Duodenal mucosa (tissue), 2 donors: ENCODE results near the gene CCDC51.

Source experiments
- H3K27ac ChIP-seq: one replicate; pipeline ENCODE4 v1.7.0; 2013; ENCODE audit warnings: low read depth, low read length
- H3K27me3 ChIP-seq, 2 donors: one replicate each; pipeline ENCODE4 v1.7.0; 2013; ENCODE audit warnings: low read length in 2 of 2, control low read depth in 1 of 2; ENCODE audit not compliant: insufficient read depth in 2 of 2, control insufficient read depth in 1 of 2
- H3K36me3 ChIP-seq, 2 donors: one replicate each; pipeline ENCODE4 v1.7.0; 2013; ENCODE audit warnings: low read length in 2 of 2, control low read depth in 1 of 2; ENCODE audit not compliant: insufficient read depth in 2 of 2, control insufficient read depth in 1 of 2
- H3K4me1 ChIP-seq, 2 donors: one replicate each; pipeline ENCODE4 v1.7.0; 2013; ENCODE audit warnings: low read length in 2 of 2, control low read depth in 1 of 2; ENCODE audit not compliant: insufficient read depth in 2 of 2, control insufficient read depth in 1 of 2
- H3K4me3 ChIP-seq, 2 donors: one replicate each; pipeline ENCODE4 v1.7.0; 2013; ENCODE audit warnings: low read length in 2 of 2, low read depth in 1 of 2
- H3K9ac ChIP-seq, 2 donors: one replicate each; pipeline ENCODE4 v1.7.0; 2013; ENCODE audit warnings: low read length in 2 of 2, low read depth in 1 of 2
- H3K9me3 ChIP-seq, 2 donors: one replicate each; pipeline ENCODE4 v1.7.0; 2013; ENCODE audit warnings: low read length in 2 of 2, control low read depth in 1 of 2; ENCODE audit not compliant: control insufficient read depth in 1 of 2

CCDC51 gene

DNA sequence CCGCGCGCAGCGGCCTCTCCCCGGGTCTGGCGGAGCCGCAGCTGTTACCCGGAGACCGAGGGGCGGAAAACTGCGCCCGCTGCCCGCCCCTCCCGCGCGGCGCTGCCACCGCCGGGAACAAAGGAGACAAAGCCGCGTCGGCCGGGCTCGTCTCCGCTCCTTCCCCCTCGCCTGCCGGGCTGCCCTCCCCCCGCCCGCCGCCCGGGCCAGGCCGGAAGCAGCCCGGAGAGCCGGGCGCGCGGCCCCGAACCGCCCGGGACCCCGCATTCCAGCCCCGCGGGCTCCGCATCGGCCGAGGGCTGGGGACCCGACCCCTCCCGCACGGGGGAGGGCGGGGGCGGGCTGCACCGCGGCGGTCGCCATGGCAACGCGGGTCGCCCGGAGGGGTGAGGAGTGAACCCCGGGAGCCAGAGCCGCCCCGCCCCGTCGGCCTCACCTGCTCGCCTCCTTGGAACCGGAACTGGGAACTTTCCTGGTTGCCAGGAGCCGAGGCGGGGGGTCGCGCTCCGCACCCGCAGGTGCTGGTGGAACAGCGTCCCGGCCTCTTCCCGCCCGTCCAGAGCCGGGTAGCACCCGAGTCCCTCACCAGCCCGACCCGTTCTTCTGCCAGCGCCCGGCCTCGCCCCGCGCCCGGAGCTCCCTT, 10.5 kb downstream of the CCDC51 start:
- H3K27me3 ChIP-seq = no peaks in the 10 kb centered on the region
- H3K9me3 ChIP-seq = no peaks in the 10 kb centered on the region
- H3K36me3 ChIP-seq = peaks cover 6 to 7% of the 10 kb centered on the region in 2 donors
- peak overlapping the region; percentile 85 for H3K27ac ChIP-seq
- peaks cover 57 to 66% of the 10 kb centered on the region in 2 donors for H3K4me1 ChIP-seq
- H3K9ac ChIP-seq = peak overlapping the region; percentile 65 to 73
- peak overlapping the region; percentile 65 to 72 for H3K4me3 ChIP-seq

DNA sequence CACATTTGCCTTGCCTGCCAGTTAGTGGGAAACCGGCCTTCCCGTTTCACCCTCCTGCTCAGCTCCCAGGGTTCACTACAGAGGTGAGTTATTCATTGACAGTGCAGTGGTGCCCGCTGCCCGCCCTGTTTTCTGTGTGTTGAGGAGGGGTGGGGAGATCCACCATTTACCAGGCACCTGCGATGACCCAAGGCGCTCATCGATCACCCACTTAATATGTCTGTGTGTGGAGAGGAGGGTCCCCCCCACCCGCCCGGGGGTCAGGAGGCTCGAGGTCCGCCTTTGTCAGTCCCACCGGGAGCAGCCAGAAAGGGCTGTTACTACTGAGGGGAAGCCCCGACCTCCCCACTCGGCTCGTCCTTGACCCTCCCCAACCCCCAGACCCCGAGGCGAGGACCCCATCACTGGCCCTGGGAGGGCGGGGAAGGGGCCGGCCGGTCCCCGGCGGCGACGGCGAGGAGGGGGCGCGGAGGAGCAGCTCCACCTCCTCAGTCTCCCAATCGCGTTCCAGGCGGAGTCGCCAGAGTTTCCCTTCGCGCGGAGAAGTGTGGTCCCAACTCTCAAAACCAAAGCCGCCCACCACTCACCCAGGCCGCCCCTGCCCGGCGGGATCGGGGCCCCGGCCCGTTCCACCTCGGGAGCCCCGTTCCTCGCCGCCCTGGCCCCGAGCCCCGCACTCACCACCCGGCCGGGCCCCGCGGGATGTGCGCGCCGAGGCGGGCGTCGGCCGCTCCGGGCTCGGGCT, 11.2 kb downstream of the CCDC51 start:
- Histone ChIP-seq H3K9ac (peak overlapping the region; percentile 75 to 76), H3K4me3 (peak overlapping the region; percentile 65 to 72), H3K36me3 (peaks cover 6 to 7% of the 10 kb centered on the region in 2 donors), H3K9me3 (no peaks in the 10 kb centered on the region), H3K4me1 (peaks cover 50 to 59% of the 10 kb centered on the region in 2 donors), H3K27ac (peak overlapping the region; percentile 85), H3K27me3 (no peaks in the 10 kb centered on the region)

DNA sequence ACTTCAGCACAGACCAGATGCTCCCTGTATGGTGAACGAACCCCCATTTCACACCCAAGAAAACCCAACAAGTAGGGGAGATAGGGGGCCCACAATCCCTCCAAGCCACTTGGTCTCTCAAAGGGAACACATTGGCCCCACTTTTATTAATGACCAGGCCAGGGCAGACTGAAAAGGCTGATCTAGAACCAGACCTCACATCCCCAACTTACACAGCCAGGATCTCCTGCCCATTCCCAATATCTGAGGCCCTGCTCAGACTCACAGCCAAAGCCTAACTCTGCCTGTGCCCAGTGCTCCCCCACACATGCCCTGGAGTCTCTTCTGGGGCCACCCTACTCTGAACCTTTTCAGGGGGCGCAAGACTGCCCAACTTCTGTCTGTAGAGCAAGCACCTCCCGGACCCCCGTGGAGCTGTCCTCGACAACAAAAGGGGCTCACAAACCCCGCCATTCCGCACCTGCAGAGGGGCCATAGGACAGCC, 11.8 kb downstream of the CCDC51 start:
- Histone ChIP-seq H3K9me3 (no peaks in the 10 kb centered on the region), H3K27ac (peak overlapping the region; percentile 6), H3K36me3 (peaks cover 6 to 7% of the 10 kb centered on the region in 2 donors), H3K27me3 (no peaks in the 10 kb centered on the region), H3K4me1 (peaks cover 44 to 53% of the 10 kb centered on the region in 2 donors), H3K9ac (peak overlapping the region; percentile 75 to 76), H3K4me3 (peak overlapping the region; percentile 65 to 72)

DNA sequence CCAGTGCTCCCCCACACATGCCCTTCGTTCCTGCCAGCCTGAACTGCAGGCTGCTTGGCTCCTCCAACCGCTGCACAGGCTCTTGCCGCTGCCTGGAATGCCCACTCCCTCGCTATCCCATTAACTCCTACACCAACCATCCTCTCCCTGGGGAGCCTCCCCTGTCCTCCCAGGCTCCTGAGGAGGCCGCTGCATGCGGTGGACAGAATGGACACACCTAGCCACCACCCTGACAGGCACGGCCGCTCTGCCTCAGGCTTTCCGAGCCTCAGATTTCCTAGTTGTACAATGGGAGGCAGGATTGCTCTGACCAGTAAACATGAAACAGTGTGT, 12.3 kb downstream of the CCDC51 start:
- Histone ChIP-seq H3K9me3 (no peaks in the 10 kb centered on the region), H3K4me1 (peaks cover 40 to 48% of the 10 kb centered on the region in 2 donors), H3K4me3 (peak overlapping the region; percentile 65 to 72), H3K9ac (peak overlapping the region; percentile 75 to 76), H3K27me3 (no peaks in the 10 kb centered on the region), H3K36me3 (peaks cover 7% of the 10 kb centered on the region in 2 donors), H3K27ac (peak overlapping the region; percentile 4)

DNA sequence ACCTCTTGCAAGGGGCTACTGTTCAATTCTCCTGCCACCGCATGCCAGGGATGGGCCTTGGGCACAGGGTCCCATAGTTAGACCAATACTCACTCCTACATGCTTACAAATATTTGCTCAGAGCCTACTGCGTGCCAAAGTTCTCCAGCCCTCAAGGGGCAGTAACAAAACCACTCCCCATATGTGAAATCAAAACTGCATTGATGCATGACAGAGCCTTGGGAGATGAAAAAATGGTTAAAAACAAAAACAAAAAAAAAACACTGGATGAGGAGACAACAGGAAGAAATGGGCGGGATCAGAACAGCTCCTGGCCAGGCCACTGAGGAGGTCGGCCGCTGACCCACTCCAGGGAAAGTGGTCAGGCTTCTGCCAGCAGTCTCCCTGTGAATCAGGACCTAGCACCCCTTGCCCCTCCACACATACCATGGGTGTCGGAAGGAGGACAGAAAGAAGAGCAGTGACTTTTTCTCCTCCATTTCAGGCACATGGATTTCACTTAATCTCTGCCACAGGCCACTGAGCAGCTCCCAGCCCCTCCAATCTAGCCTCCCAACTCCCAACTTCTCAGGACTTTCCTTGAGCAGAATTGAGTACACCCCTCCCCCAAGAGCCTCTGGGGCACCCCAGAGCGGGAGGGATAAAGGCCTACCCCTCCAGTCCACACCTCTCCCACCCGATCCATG, 12.8 kb downstream of the CCDC51 start:
- Histone ChIP-seq H3K27me3 (no peaks in the 10 kb centered on the region), H3K4me3 (peak overlapping the region; percentile 65 to 72), H3K9me3 (no peaks in the 10 kb centered on the region), H3K27ac (no peak overlapping the region), H3K9ac (peak overlapping the region; percentile 75 to 76), H3K36me3 (peaks cover 6% of the 10 kb centered on the region in 2 donors), H3K4me1 (peaks cover 40 to 44% of the 10 kb centered on the region in 2 donors)

DNA sequence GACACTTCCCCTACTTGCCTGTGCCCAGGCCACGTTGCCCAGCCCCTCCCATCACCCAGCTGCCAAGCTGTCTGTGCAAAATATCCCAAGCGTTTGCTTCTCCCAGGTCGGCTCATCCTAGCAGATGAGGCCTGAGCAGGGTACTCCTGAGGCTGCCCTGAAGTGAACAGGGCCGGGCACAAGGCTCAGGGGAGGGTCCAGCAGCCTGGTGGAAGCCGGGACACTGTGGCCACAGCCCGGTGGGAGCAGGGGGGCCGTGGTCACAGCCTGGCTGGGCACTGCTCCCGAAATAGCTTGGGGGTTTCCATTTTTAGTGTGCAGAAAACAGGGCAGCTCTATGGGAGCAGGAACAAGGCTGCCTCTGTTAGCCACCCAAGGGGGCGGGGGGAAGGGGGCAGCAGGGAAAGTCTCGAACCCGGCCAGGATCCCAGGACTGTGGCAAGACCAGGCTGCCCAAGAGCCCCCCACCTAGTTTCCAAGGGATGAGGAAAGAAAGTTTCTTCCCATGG, 13.5 kb downstream of the CCDC51 start:
- no peaks in the 10 kb centered on the region for H3K9me3 ChIP-seq
- no peaks in the 10 kb centered on the region for H3K27me3 ChIP-seq
- H3K4me1 ChIP-seq = peaks cover 40 to 44% of the 10 kb centered on the region in 2 donors
- peak overlapping the region; percentile 65 to 72 for H3K4me3 ChIP-seq
- no peak overlapping the region for H3K9ac ChIP-seq
- peaks cover 6 to 10% of the 10 kb centered on the region in 2 donors for H3K36me3 ChIP-seq
- no peak overlapping the region for H3K27ac ChIP-seq

DNA sequence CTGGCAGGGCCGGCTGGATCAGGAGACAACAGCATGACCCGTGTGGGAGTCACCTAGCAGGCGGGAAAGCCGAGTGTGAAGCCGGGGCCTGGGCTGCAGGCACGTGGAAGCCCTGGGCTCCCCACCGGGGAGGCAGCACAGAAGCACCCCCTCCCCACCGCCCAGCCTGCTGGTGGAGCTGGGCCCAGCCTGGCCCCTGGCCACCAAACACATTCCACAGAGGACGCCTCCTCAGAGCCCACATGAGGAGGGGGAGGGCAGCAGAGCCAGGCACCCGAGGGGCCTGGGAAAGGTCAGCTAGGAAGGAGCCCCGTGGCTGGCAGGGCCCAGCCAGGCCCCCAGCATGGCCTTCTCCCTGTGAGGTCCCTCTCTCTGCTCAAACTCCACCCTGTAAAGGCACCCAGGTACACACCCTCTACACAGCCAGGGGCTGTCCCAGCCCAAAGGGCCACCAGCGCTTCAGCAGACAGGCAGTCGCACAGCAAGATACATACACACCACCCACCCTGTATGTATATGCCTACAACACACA, 14.6 kb downstream of the CCDC51 start:
- no peaks in the 10 kb centered on the region for H3K9me3 ChIP-seq
- peaks cover 9 to 15% of the 10 kb centered on the region in 2 donors for H3K36me3 ChIP-seq
- peak overlapping the region; percentile 25 for H3K27ac ChIP-seq
- no peaks in the 10 kb centered on the region for H3K27me3 ChIP-seq
- no peak overlapping the region for H3K4me3 ChIP-seq
- H3K9ac ChIP-seq = no peak overlapping the region
- H3K4me1 ChIP-seq = peaks cover 34% of the 10 kb centered on the region in 2 donors

DNA sequence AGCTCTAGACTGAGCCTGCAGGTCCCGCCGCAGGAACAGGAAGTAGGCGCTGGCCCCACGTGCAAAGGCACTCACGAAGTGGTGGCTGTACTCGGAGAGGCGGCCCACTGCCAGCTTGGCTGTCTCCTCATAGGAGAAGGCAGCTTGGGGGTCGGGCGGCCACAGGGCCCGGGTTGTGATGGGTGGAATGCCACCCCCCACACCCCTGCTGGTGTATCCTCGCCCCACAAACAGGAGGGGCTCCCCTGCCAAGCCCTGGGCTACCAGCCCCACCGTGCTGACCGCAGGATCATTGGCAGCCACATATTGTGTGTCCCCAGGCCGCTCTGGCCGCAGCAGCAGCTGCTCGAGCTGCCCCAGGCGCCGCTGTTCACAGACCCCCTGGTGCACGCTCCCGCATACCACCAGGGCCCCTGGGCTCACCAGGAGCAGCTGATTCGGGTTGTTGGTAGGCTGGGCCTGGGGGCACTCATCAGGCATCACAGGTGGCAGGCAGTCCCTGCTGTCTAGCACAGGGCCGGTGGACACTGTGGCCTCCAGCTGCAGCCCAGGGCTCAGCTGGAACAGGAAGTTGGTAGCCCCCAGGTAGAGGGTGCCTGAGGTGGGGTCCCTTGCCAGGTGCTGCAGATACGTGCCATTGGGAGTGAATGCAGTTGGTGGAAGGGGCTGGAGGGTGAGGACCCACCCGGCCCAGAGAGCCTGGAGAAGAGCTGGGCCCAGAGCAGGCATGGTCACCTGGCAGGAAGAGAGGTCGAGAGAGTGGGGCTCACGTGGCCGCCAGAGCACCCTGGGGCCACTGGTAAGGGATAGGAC, 15.8 kb downstream of the CCDC51 start:
- Histone ChIP-seq H3K27ac (no peak overlapping the region), H3K9ac (no peak overlapping the region), H3K9me3 (no peaks in the 10 kb centered on the region), H3K36me3 (peaks cover 9 to 16% of the 10 kb centered on the region in 2 donors), H3K4me1 (peaks cover 28 to 29% of the 10 kb centered on the region in 2 donors), H3K27me3 (no peaks in the 10 kb centered on the region), H3K4me3 (no peak overlapping the region)

DNA sequence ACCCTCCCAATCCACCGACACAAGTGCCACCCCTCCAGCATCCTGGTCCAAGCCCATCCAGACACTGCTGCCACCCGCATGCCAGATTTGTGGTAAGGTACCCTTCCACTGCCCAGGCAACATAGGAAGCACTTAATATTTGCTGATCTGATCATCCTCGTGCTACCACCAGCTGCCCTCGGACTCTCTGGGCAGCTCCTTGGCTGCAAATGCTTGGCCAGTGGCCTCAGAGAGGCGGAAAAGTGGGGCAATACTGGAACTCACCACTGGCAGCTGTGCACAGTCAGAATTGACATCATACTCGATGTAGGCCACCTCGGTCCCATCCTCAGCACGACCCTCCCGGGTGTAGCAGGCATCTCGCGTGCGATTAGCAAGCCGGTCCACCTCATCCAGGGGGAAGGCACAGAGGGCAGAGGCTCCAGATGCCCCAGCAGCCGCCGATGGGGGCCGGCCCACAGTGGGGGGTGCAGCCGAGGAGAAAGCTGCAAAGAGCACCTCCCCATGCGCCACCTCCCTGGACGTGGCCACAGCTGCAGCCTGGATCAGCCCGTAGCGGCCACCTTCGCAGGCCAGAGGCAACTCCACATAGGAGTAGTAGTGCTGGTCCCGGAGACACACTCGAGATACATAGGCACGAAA, 16.6 kb downstream of the CCDC51 start:
- peaks cover 26 to 29% of the 10 kb centered on the region in 2 donors for H3K4me1 ChIP-seq
- peaks cover 10 to 23% of the 10 kb centered on the region in 2 donors for H3K36me3 ChIP-seq
- no peak overlapping the region for H3K4me3 ChIP-seq

More for the DNA sequence above, 16.6 kb downstream of the CCDC51 start:
- no peak overlapping the region for H3K9ac ChIP-seq
- H3K27me3 ChIP-seq = no peaks in the 10 kb centered on the region
- H3K9me3 ChIP-seq = no peaks in the 10 kb centered on the region
- no peak overlapping the region for H3K27ac ChIP-seq
